SK-N-SH (cell line): ENCODE results near the gene PPP2R5C.

Source experiments
- FOXM1 ChIP-seq: IDR thresholded peaks from 2 replicates; pipeline ENCODE4 v1.4.0; 2012; ENCODE audit warnings: low read depth, mild to moderate bottlenecking
- MXI1 ChIP-seq: IDR thresholded peaks from 2 replicates; pipeline ENCODE4 v1.6.1; 2012; ENCODE audit warnings: mild to moderate bottlenecking, low read depth, low read length, improper control_type of control experiment
- NRF1 ChIP-seq: IDR thresholded peaks from 2 replicates; pipeline ENCODE4 v1.6.1; 2012; ENCODE audit warnings: low read depth, mild to moderate bottlenecking, low read length
- RAD21 ChIP-seq: IDR thresholded peaks from 2 replicates; pipeline ENCODE4 v1.6.1; 2012; ENCODE audit warnings: mild to moderate bottlenecking, low read length
- TEAD4 ChIP-seq: IDR thresholded peaks from 2 replicates; pipeline ENCODE4 v1.4.0; 2012; ENCODE audit warnings: mild to moderate bottlenecking, borderline replicate concordance; ENCODE audit not compliant: insufficient read depth
- TF ChIP-seq, protein P1 (sequence below): fragments of 200-600 bp; sonication (generic); IDR thresholded peaks from 2 replicates; pipeline ENCODE4 v1.6.1; 2017; ENCODE audit warnings: antibody characterized with exemption, mild to moderate bottlenecking, moderate library complexity
- TF ChIP-seq, protein P2 (sequence below): fragments of 150-350 bp; IDR thresholded peaks from 2 replicates; pipeline ENCODE4 v1.6.1; 2017; ENCODE audit warnings: antibody characterized with exemption, low read length, low read depth, borderline replicate concordance
- TF ChIP-seq, protein P3 (sequence below): IDR thresholded peaks from 2 replicates; pipeline ENCODE4 v1.4.0; 2012; ENCODE audit warnings: low read depth, borderline replicate concordance

DNA sequence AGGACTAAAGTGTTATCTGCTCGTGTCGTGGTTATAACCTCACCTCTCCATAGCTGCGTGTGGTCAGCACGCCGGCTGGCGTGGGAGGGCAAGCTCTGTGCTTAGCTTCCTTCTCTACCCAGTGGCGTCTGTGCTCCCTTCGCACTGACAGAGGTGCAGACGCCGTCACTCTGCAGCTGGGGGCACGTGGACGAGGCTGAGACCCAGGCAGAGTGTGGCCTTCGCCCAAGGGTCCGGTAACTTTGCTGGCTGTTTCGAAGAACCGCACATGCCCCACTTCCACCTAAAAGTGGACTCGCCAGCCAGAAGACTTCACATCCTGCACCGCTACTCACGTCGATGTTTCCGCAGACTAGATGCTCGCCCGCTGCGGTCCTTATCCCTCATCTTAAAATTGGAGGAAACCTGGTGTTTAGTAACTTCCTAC is 166.9 kb downstream of the PPP2R5C start:
- TF ChIP-seq, protein P1, sequence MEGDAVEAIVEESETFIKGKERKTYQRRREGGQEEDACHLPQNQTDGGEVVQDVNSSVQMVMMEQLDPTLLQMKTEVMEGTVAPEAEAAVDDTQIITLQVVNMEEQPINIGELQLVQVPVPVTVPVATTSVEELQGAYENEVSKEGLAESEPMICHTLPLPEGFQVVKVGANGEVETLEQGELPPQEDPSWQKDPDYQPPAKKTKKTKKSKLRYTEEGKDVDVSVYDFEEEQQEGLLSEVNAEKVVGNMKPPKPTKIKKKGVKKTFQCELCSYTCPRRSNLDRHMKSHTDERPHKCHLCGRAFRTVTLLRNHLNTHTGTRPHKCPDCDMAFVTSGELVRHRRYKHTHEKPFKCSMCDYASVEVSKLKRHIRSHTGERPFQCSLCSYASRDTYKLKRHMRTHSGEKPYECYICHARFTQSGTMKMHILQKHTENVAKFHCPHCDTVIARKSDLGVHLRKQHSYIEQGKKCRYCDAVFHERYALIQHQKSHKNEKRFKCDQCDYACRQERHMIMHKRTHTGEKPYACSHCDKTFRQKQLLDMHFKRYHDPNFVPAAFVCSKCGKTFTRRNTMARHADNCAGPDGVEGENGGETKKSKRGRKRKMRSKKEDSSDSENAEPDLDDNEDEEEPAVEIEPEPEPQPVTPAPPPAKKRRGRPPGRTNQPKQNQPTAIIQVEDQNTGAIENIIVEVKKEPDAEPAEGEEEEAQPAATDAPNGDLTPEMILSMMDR, result no peak
- TF ChIP-seq, protein P2, sequence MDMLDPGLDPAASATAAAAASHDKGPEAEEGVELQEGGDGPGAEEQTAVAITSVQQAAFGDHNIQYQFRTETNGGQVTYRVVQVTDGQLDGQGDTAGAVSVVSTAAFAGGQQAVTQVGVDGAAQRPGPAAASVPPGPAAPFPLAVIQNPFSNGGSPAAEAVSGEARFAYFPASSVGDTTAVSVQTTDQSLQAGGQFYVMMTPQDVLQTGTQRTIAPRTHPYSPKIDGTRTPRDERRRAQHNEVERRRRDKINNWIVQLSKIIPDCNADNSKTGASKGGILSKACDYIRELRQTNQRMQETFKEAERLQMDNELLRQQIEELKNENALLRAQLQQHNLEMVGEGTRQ, result no peak
- TF ChIP-seq RAD21 (no peak), MXI1 (no peak), FOXM1 (no peak), TEAD4 (no peak), NRF1 (no peak)
- TF ChIP-seq, protein P3, sequence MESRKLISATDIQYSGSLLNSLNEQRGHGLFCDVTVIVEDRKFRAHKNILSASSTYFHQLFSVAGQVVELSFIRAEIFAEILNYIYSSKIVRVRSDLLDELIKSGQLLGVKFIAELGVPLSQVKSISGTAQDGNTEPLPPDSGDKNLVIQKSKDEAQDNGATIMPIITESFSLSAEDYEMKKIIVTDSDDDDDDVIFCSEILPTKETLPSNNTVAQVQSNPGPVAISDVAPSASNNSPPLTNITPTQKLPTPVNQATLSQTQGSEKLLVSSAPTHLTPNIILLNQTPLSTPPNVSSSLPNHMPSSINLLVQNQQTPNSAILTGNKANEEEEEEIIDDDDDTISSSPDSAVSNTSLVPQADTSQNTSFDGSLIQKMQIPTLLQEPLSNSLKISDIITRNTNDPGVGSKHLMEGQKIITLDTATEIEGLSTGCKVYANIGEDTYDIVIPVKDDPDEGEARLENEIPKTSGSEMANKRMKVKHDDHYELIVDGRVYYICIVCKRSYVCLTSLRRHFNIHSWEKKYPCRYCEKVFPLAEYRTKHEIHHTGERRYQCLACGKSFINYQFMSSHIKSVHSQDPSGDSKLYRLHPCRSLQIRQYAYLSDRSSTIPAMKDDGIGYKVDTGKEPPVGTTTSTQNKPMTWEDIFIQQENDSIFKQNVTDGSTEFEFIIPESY, result no peak
